GM12878 (cell line): Measurements from ENCODE around the gene CDYL. TPM values are rescaled to one million over a fixed set of nuclear protein-coding genes. Genes with fewer than 3 reads are reported as not detected.

Source experiments
- ATAC-seq: fragments of 200-7000 bp; cut with Tn5 transposase; 3 replicates; pipeline ENCODE4 v1.9.1; 2020; ENCODE audit warnings: mild to moderate bottlenecking, moderate library complexity
- BruUV-seq: library from RNA; stranded (reverse); fragments of 400-500 nt; replicated peaks from 2 replicates; lab custom pipeline; 2021; lab: Mats Ljungman, UMichigan
- CTCF ChIA-PET: fragments of 300-600 bp; sonication (Branson Sonifier 250); formaldehyde crosslinking; extraction: SDS; loops from one replicate; lab custom pipeline; 2021; ENCODE audit warnings: inconsistent platforms; lab: Yijun Ruan, JAX
- POLR2A ChIA-PET: fragments of 350-600 bp; formaldehyde crosslinking; extraction: SDS; loops from one replicate; lab custom pipeline; 2021; ENCODE audit warnings: inconsistent platforms; lab: Charles Lee
- RAD21 ChIA-PET: fragments of 300-600 bp; sonication (Branson Sonifier 250); formaldehyde crosslinking; loops from one replicate; lab custom pipeline; 2023; ENCODE audit warnings: antibody characterized with exemption; ENCODE audit not compliant: unreplicated experiment; lab: Charles Lee
- SMC1A ChIA-PET: fragments of 300-600 bp; sonication (Branson Sonifier 250); formaldehyde crosslinking; loops from one replicate; lab custom pipeline; 2023; ENCODE audit not compliant: unreplicated experiment, uncharacterized antibody; lab: Charles Lee
- DNase-seq: peaks from one replicate; pipeline ENCODE4 v3.0.0-alpha.2; 2011; ENCODE audit warnings: low read depth, low spot score
- FAIRE-seq: peaks from 3 replicates; lab custom pipeline; 2011; peaks lifted over from hg19 to GRCh38; lab: Jason Lieb, UNC
- H2AFZ ChIP-seq: 2 replicates; pipeline ENCODE4 v1.6.0; 2011; ENCODE audit warnings: low read depth, low read length, control low read depth; ENCODE audit not compliant: control insufficient read depth
- H3K27ac ChIP-seq: 2 replicates; pipeline ENCODE4 v1.5.1; 2011; ENCODE audit warnings: control low read depth; ENCODE audit not compliant: control insufficient read depth, insufficient read depth
- H3K27me3 ChIP-seq, 2 experiments: replicated peaks in 1 of 2; 2 replicates each; pipeline versions ENCODE4 v1.6.0 to v1.6.1; 2011; ENCODE audit warnings: low read length in 1 of 2; ENCODE audit not compliant: control insufficient read depth in 2 of 2, insufficient read depth in 2 of 2
- H3K36me3 ChIP-seq, 2 experiments: 2 replicates each; pipeline ENCODE4 v1.5.1; 2011; ENCODE audit warnings: low read length in 1 of 2; ENCODE audit not compliant: control insufficient read depth in 2 of 2, insufficient read depth in 2 of 2
- H3K4me1 ChIP-seq: 2 replicates; pipeline ENCODE4 v1.6.1; 2011; ENCODE audit warnings: mild to moderate bottlenecking, low read length, moderate library complexity, mixed read lengths; ENCODE audit not compliant: control insufficient read depth, insufficient read depth
- H3K4me2 ChIP-seq: 2 replicates; pipeline ENCODE4 v1.6.0; 2011; ENCODE audit warnings: control low read depth; ENCODE audit not compliant: control insufficient read depth, insufficient read depth
- H3K4me3 ChIP-seq: fragments of 200-600 bp; sonication (generic); 2 replicates; pipeline ENCODE4 v1.5.1; 2016
- H3K79me2 ChIP-seq: 2 replicates; pipeline ENCODE4 v1.6.0; 2011; ENCODE audit warnings: low read length; ENCODE audit not compliant: control insufficient read depth, insufficient read depth
- H3K9ac ChIP-seq: 2 replicates; pipeline ENCODE4 v1.8.0; 2011; ENCODE audit warnings: low read length, control low read depth, mixed read lengths; ENCODE audit not compliant: control insufficient read depth, insufficient read depth
- H3K9me3 ChIP-seq: replicated peaks from 3 replicates; pipeline ENCODE4 v1.5.1; 2011; ENCODE audit warnings: mild to moderate bottlenecking, low read length; ENCODE audit not compliant: control insufficient read depth, insufficient read depth
- H4K20me1 ChIP-seq: 2 replicates; pipeline ENCODE4 v1.6.0; 2011; ENCODE audit not compliant: control insufficient read depth, insufficient read depth
- BHLHE40 ChIP-seq, 2 experiments: fragments of 450-650 bp in 1 of 2; IDR thresholded peaks; 2 replicates each; pipeline ENCODE4 v1.6.1; 2011 to 2017; ENCODE audit warnings: low read depth in 2 of 2, borderline replicate concordance in 1 of 2, improper control_type of control experiment in 1 of 2, low read length in 1 of 2, mild to moderate bottlenecking in 1 of 2
- BMI1 ChIP-seq: fragments of 450-650 bp; IDR thresholded peaks from 2 replicates; pipeline ENCODE4 v1.6.1; 2016; ENCODE audit warnings: mild to moderate bottlenecking, moderate library complexity, borderline replicate concordance
- EP300 ChIP-seq, 2 experiments: fragments of 150-350 bp in 1 of 2; IDR thresholded peaks; 2 replicates each; pipeline ENCODE4 v1.6.1; 2011 to 2012; ENCODE audit warnings: low read depth in 2 of 2, low read length in 2 of 2, borderline replicate concordance in 1 of 2, improper control_type of control experiment in 1 of 2, inconsistent platforms in 1 of 2; ENCODE audit not compliant: control insufficient read depth in 1 of 2
- KDM1A ChIP-seq: fragments of 200-600 bp; sonication (generic); IDR thresholded peaks from 2 replicates; pipeline ENCODE4 v1.6.1; 2016; ENCODE audit warnings: borderline replicate concordance
- MEF2A ChIP-seq: IDR thresholded peaks from 2 replicates; pipeline ENCODE4 v1.6.1; 2011; ENCODE audit warnings: low read depth, mild to moderate bottlenecking, low read length, moderate library complexity; ENCODE audit not compliant: insufficient read depth
- MLLT1 ChIP-seq: fragments of 450-650 bp; IDR thresholded peaks from 2 replicates; pipeline ENCODE4 v1.6.1; 2016; ENCODE audit warnings: mild to moderate bottlenecking
- NFIC ChIP-seq: IDR thresholded peaks from 2 replicates; pipeline ENCODE4 v1.6.1; 2012; ENCODE audit warnings: low read depth, mild to moderate bottlenecking, inconsistent platforms, low read length, moderate library complexity
- NR2C2 ChIP-seq: IDR thresholded peaks from 2 replicates; pipeline ENCODE4 v1.6.1; 2011; ENCODE audit warnings: borderline replicate concordance, low read depth; ENCODE audit not compliant: control insufficient read depth, insufficient read length
- NR2F1 ChIP-seq: fragments of 450-650 bp; conservative IDR thresholded peaks from 2 replicates; pipeline ENCODE4 v1.6.1; 2017; ENCODE audit warnings: mild to moderate bottlenecking
- PML ChIP-seq: IDR thresholded peaks from 2 replicates; pipeline ENCODE4 v1.6.1; 2012; ENCODE audit warnings: low read length, inconsistent platforms
- POLR2A ChIP-seq: IDR thresholded peaks from 2 replicates; pipeline ENCODE4 v1.6.1; 2011; ENCODE audit warnings: low read depth, mild to moderate bottlenecking, low read length
- SMAD5 ChIP-seq: IDR thresholded peaks from 2 replicates; pipeline ENCODE4 v1.6.1; 2016; ENCODE audit warnings: antibody characterized with exemption, low read depth
- TBL1XR1 ChIP-seq: IDR thresholded peaks from 2 replicates; pipeline ENCODE4 v1.6.1; 2012; ENCODE audit warnings: low read depth, low read length, improper control_type of control experiment
- WGBS: methylation state at CpG from one replicate; pipeline ENCODE4 v1.1.6; 2016; ENCODE audit warnings: low lambda C conversion rate; ENCODE audit not compliant: insufficient replicate concordance, insufficient coverage; ENCODE audit errors: missing lambda C conversion rate; 5-methylcytosine and 5-hydroxymethylcytosine counted together
- in situ Hi-C: fragments of 300-500 bp; cut with MboI; formaldehyde crosslinking; loops from 9 replicates; pipeline ENCODE4 v1.14.3; 2018; ENCODE audit warnings: mixed read lengths
- intact Hi-C: fragments of 100-400 bp; cut with micrococcal nuclease; formaldehyde crosslinking; loops from one replicate; pipeline ENCODE4 v1.14.2; 2022; ENCODE audit not compliant: unreplicated experiment
- polyA plus RNA-seq, 11 experiments: library from polyadenylated mRNA; depleted of rRNA in 4 of 11; unstranded in 6 of 11; stranded (reverse) in 5 of 11; fragments of >200 nt; fragmentation: Nextera tagmentation in 4 of 11; fragmentation: Illumina TruSeq in 1 of 11; extraction: Ambion mirVana in 4 of 11; extraction: Trizol in 1 of 11; gene quantifications; 1 replicate in 1 of 11; 2 replicates in 10 of 11; pipeline versions ENCODE4 v1.2.1 to v1.2.3, GENCODE V29; 2011 to 2016; ENCODE audit warnings: inconsistent platforms in 2 of 11, missing spikeins in 2 of 11, low read depth in 1 of 11
- total RNA-seq, 4 experiments: library from RNA; depleted of rRNA in 3 of 4; stranded (reverse); fragments of >200 nt in 3 of 4; fragmentation: Illumina TruSeq in 1 of 4; extraction: Trizol in 1 of 4; gene quantifications; 2 replicates each; pipeline versions ENCODE4 v1.2.1 to v1.2.3, GENCODE V29; 2013 to 2021
- TF ChIP-seq, protein P1 (sequence below): fragments of 450-650 bp; IDR thresholded peaks from 2 replicates; pipeline ENCODE4 v1.6.1; 2017; ENCODE audit warnings: mild to moderate bottlenecking
- TF ChIP-seq, protein P2 (sequence below): fragments of 450-650 bp; IDR thresholded peaks from 2 replicates; pipeline ENCODE4 v1.6.1; 2018; ENCODE audit warnings: mild to moderate bottlenecking, low read depth, moderate library complexity; ENCODE audit not compliant: partially characterized antibody

Gene CDYL
- total and polyA plus RNA-seq, 10 of the 15 experiments (the other 5 are each of a cell fraction or from before 2014, with no cell fraction given): 9.3 to 61.2 (median 28.5) TPM

GRCh38 chr6:4906293-4907276 lies 130.4 kb downstream of the CDYL start:
- CTCF ChIA-PET: interaction anchor here (0.6 to 3.6 kb wide), 10 partner anchors 10 to 128 kb away, joined by 3 to 12 read pairs (median 4); no protein-coding TSS in a partner anchor
- POLR2A ChIA-PET: interaction anchor here (1.0 kb wide), 1 partner anchor 105 kb away, joined by 3 read pairs; no protein-coding TSS in a partner anchor
- peak overlapping the region; percentile 32; the same call in 1 of the 2 replicates for H3K4me3 ChIP-seq
- SMC1A ChIA-PET: interaction anchor here (0.6 to 3.2 kb wide), 26 partner anchors 9 to 774 kb away, joined by 3 to 21 read pairs (median 4); partner anchors contain the start of gene CDYL
- no peaks in the 10 kb centered on the region for H3K27me3 ChIP-seq
- H3K79me2 ChIP-seq: peaks cover 47% of the 10 kb centered on the region
- H3K4me2 ChIP-seq: peak overlapping the region; percentile 83
- in situ Hi-C loops (no loop called here), intact Hi-C loops (no loop called here)
- peaks cover 51% of the 10 kb centered on the region for H3K4me1 ChIP-seq
- RAD21 ChIA-PET: interaction anchor here (0.9 to 3.1 kb wide), 7 partner anchors 11 to 130 kb away, joined by 4 to 14 read pairs (median 9); partner anchors contain the start of gene CDYL
- FAIRE-seq: peak; percentile 62
- peak; percentile 79 for ATAC-seq
- H3K36me3 ChIP-seq: peaks cover 6 to 13% of the 10 kb centered on the region in 2 experiments
- no TSS peak for BruUV-seq
- H3K27ac ChIP-seq: peak overlapping the region; percentile 82
- peak overlapping the region; percentile 49 for H3K9ac ChIP-seq
- DNase-seq: no peak
- no peaks in the 10 kb centered on the region for H3K9me3 ChIP-seq
- H4K20me1 ChIP-seq: no peaks in the 10 kb centered on the region
- no peak overlapping the region; the same call in 1 of the 2 replicates for H2AFZ ChIP-seq
- WGBS: 75% methylated on average over 11 of the region's 11 CpGs
- TF ChIP-seq BHLHE40 (IDR thresholded peaks at IDR 0.05; ENCODE audit: borderline replicate concordance in 1 of 2, low read depth in 2 of 2, low read length in 1 of 2): 0 out of 4 replicates have a peak, but pooled peaks of 1 of the 2 experiments have one; percentile 13
- TF ChIP-seq NR2F1: no peak
- TF ChIP-seq, protein P1, sequence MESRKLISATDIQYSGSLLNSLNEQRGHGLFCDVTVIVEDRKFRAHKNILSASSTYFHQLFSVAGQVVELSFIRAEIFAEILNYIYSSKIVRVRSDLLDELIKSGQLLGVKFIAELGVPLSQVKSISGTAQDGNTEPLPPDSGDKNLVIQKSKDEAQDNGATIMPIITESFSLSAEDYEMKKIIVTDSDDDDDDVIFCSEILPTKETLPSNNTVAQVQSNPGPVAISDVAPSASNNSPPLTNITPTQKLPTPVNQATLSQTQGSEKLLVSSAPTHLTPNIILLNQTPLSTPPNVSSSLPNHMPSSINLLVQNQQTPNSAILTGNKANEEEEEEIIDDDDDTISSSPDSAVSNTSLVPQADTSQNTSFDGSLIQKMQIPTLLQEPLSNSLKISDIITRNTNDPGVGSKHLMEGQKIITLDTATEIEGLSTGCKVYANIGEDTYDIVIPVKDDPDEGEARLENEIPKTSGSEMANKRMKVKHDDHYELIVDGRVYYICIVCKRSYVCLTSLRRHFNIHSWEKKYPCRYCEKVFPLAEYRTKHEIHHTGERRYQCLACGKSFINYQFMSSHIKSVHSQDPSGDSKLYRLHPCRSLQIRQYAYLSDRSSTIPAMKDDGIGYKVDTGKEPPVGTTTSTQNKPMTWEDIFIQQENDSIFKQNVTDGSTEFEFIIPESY: no peak
- TF ChIP-seq NFIC: 0 out of 2 replicates have a peak, but pooled peaks have one; percentile 23
- TF ChIP-seq, protein P2, sequence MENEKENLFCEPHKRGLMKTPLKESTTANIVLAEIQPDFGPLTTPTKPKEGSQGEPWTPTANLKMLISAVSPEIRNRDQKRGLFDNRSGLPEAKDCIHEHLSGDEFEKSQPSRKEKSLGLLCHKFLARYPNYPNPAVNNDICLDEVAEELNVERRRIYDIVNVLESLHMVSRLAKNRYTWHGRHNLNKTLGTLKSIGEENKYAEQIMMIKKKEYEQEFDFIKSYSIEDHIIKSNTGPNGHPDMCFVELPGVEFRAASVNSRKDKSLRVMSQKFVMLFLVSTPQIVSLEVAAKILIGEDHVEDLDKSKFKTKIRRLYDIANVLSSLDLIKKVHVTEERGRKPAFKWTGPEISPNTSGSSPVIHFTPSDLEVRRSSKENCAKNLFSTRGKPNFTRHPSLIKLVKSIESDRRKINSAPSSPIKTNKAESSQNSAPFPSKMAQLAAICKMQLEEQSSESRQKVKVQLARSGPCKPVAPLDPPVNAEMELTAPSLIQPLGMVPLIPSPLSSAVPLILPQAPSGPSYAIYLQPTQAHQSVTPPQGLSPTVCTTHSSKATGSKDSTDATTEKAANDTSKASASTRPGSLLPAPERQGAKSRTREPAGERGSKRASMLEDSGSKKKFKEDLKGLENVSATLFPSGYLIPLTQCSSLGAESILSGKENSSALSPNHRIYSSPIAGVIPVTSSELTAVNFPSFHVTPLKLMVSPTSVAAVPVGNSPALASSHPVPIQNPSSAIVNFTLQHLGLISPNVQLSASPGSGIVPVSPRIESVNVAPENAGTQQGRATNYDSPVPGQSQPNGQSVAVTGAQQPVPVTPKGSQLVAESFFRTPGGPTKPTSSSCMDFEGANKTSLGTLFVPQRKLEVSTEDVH: no peak
- peak; percentile 80 for TF ChIP-seq MLLT1
- TF ChIP-seq KDM1A: no peak
- peak; percentile 63; the same call in 1 of the 2 replicates for TF ChIP-seq MEF2A
- TF ChIP-seq SMAD5: no peak
- no peak for TF ChIP-seq NR2C2
- no peak for TF ChIP-seq BMI1
- TF ChIP-seq PML: peak; percentile 9; the same call in 1 of the 2 replicates
- 0 out of 2 replicates have a peak, but pooled peaks have one; percentile 21 for TF ChIP-seq POLR2A
- TF ChIP-seq TBL1XR1: no peak
- no peak for TF ChIP-seq EP300 (IDR thresholded peaks at IDR 0.05; ENCODE audit: borderline replicate concordance in 1 of 2, control insufficient read depth in 1 of 2, low read depth in 2 of 2, low read length in 2 of 2)
